MM.1S (cell line): ENCODE results near the gene VPS52.

Experiments
- DNase-seq: peaks from one replicate; pipeline ENCODE4 v3.0.0-alpha.2; 2015
- H2AFZ ChIP-seq: fragments of 300-600 bp; sonication (generic); 2 replicates; pipeline ENCODE4 v1.6.0; 2016; ENCODE audit warnings: antibody characterized with exemption, low read length
- H3F3A ChIP-seq: fragments of 300-600 bp; sonication (generic); 2 replicates; pipeline ENCODE4 v1.6.1; 2016; ENCODE audit warnings: mild to moderate bottlenecking, antibody characterized with exemption, low read length, moderate library complexity, mixed read lengths; ENCODE audit not compliant: insufficient read depth
- H3K27ac ChIP-seq: fragments of 300-600 bp; sonication (generic); 2 replicates; pipeline ENCODE4 v1.5.1; 2016; ENCODE audit warnings: mild to moderate bottlenecking, low read length
- H3K27me3 ChIP-seq: fragments of 300-600 bp; sonication (generic); replicated peaks from 2 replicates; pipeline ENCODE4 v1.6.0; 2016; ENCODE audit warnings: low read length; ENCODE audit not compliant: insufficient read depth
- H3K36me3 ChIP-seq: fragments of 300-600 bp; sonication (generic); replicated peaks from 2 replicates; pipeline ENCODE4 v1.6.1; 2016; ENCODE audit warnings: mild to moderate bottlenecking, low read length, mixed read lengths; ENCODE audit not compliant: insufficient read depth
- H3K4me1 ChIP-seq: fragments of 300-600 bp; sonication (generic); 2 replicates; pipeline ENCODE4 v1.6.1; 2016; ENCODE audit warnings: low read length, mixed read lengths
- H3K4me2 ChIP-seq: fragments of 300-600 bp; sonication (generic); 2 replicates; pipeline ENCODE4 v1.6.0; 2016; ENCODE audit warnings: low read depth, low read length
- H3K4me3 ChIP-seq: fragments of 300-600 bp; sonication (generic); 2 replicates; pipeline ENCODE4 v1.5.1; 2016; ENCODE audit warnings: low read length, mixed read lengths
- H3K79me2 ChIP-seq: fragments of 300-600 bp; sonication (generic); 2 replicates; pipeline ENCODE4 v1.6.1; 2016; ENCODE audit warnings: mixed run types, low read length, mixed read lengths
- H3K9ac ChIP-seq: fragments of 300-600 bp; sonication (generic); 2 replicates; pipeline ENCODE4 v1.6.1; 2016; ENCODE audit warnings: low read length, mixed read lengths
- H3K9me2 ChIP-seq: fragments of 300-600 bp; sonication (generic); replicated peaks from 2 replicates; pipeline ENCODE4 v1.6.1; 2016; ENCODE audit warnings: mild to moderate bottlenecking, low read length, mixed read lengths; ENCODE audit not compliant: insufficient read depth
- H3K9me3 ChIP-seq: fragments of 300-600 bp; sonication (generic); replicated peaks from 2 replicates; pipeline ENCODE4 v1.6.1; 2016; ENCODE audit warnings: mild to moderate bottlenecking, low read length, mixed read lengths; ENCODE audit not compliant: insufficient read depth
- H4K20me1 ChIP-seq: fragments of 300-600 bp; sonication (generic); 2 replicates; pipeline ENCODE4 v1.6.1; 2016; ENCODE audit warnings: mild to moderate bottlenecking, low read length, moderate library complexity, mixed read lengths; ENCODE audit not compliant: insufficient read depth
- EZH2 ChIP-seq: fragments of 300-600 bp; sonication (generic); optimal IDR thresholded peaks from 2 replicates; pipeline ENCODE3; 2017; ENCODE audit warnings: low read depth, mild to moderate bottlenecking, antibody characterized with exemption, low read length, mixed read lengths
- EZH2phosphoT487 ChIP-seq: fragments of 300-600 bp; sonication (generic); IDR thresholded peaks from 2 replicates; pipeline ENCODE4 v1.6.1; 2018; ENCODE audit warnings: antibody characterized with exemption, low read length
- TF ChIP-seq, protein P1 (sequence below): fragments of 300-600 bp; sonication (generic); IDR thresholded peaks from 2 replicates; pipeline ENCODE4 v1.5.1; 2016; ENCODE audit warnings: antibody characterized with exemption, low read length, mixed read lengths

Gene VPS52

DNA sequence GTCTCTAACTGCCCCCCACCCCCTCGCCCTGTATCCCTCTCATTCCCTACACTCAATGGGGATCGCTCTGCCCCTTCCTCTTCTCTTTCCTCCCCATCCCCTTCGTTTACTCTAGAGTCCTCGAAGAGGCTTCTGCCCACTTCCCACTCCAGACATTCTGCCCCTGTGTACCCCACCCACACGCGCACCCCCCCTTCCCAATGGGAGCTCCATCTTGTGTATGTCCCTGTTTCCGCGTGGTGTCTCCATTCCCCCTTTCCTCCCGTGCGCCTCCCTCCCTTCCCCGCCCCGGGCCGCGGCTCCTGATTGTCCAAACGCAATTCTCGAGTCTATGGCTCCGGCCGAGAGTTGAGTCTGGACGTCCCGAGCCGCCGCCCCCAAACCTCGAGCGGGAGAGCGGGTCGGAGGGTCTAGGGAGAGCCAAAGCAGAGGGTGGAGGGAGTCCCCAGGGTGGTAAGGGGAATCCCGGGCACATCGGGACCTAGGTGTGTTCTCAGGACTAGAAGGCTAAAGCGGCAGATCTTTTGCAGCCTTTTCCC, 64.1 kb downstream of the VPS52 start:
- no peaks in the 10 kb centered on the region for H4K20me1 ChIP-seq
- no peak for DNase-seq
- H3F3A ChIP-seq = peaks cover 11% of the 10 kb centered on the region; the same call in 1 of the 2 replicates
- H3K27ac ChIP-seq = peak overlapping the region; percentile 52; the same call in 1 of the 2 replicates
- peak overlapping the region; percentile 81 for H3K4me3 ChIP-seq
- no peaks in the 10 kb centered on the region for H3K9me3 ChIP-seq
- 0 out of 2 replicates have a peak, but pooled peaks cover 3% of the 10 kb centered on the region for H3K79me2 ChIP-seq
- H3K27me3 ChIP-seq = no peaks in the 10 kb centered on the region
- peak overlapping the region; percentile 83 for H2AFZ ChIP-seq
- H3K36me3 ChIP-seq = no peaks in the 10 kb centered on the region
- H3K4me1 ChIP-seq = peaks cover 22% of the 10 kb centered on the region
- TF ChIP-seq EZH2 (no peak), EZH2phosphoT487 (no peak)
- TF ChIP-seq, protein P1, sequence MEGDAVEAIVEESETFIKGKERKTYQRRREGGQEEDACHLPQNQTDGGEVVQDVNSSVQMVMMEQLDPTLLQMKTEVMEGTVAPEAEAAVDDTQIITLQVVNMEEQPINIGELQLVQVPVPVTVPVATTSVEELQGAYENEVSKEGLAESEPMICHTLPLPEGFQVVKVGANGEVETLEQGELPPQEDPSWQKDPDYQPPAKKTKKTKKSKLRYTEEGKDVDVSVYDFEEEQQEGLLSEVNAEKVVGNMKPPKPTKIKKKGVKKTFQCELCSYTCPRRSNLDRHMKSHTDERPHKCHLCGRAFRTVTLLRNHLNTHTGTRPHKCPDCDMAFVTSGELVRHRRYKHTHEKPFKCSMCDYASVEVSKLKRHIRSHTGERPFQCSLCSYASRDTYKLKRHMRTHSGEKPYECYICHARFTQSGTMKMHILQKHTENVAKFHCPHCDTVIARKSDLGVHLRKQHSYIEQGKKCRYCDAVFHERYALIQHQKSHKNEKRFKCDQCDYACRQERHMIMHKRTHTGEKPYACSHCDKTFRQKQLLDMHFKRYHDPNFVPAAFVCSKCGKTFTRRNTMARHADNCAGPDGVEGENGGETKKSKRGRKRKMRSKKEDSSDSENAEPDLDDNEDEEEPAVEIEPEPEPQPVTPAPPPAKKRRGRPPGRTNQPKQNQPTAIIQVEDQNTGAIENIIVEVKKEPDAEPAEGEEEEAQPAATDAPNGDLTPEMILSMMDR = no peak
- H3K9me2 ChIP-seq = no peaks in the 10 kb centered on the region
- H3K4me2 ChIP-seq = peak overlapping the region; percentile 91
- peak overlapping the region; percentile 94 for H3K9ac ChIP-seq

DNA sequence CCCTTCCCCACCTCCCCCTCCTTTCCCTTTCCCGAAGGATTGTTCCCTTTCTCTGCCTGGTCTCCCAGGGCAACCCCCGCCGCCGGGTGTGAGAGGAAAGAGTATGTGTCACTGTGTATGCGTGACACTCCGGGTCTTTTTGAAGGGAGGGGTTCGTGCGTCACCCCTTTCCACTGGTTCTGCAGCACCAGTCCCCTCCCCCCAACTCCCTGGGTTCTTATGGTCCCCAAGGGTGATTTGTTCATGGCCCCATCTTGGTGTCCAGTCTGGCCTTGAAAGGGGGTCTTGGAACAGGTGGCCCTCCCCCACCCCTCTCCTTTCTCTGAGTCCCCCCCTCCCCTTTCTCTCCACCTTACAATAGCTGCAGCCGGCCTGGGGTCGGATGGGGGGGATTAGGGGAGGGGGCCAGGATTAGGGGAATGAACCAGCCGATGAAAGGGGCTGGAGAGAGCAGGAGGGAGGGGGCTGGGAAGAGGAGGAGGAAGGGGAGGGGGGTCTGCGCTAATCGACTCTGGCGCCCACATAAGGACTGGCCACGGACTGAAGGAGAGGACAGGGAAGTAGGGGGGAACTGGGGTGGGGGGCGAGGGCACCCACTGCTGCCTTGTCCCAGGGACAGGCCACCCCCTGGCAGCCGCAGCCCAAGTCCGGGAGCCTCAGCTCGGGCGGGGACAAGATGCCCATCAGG, 64.7 kb downstream of the VPS52 start:
- H3K27ac ChIP-seq = no peak overlapping the region
- no peaks in the 10 kb centered on the region for H3K9me3 ChIP-seq
- peak overlapping the region; percentile 91 for H3K4me2 ChIP-seq
- no peaks in the 10 kb centered on the region for H3K27me3 ChIP-seq
- peaks cover 10% of the 10 kb centered on the region for H3K79me2 ChIP-seq
- H3K36me3 ChIP-seq = no peaks in the 10 kb centered on the region
- no peak overlapping the region for H2AFZ ChIP-seq
- no peak overlapping the region for H3K9ac ChIP-seq
- peaks cover 11% of the 10 kb centered on the region; the same call in 1 of the 2 replicates for H3F3A ChIP-seq
- no peak overlapping the region for H3K4me3 ChIP-seq
- H3K4me1 ChIP-seq = peaks cover 28% of the 10 kb centered on the region
- TF ChIP-seq EZH2 (no peak), EZH2phosphoT487 (no peak)
- TF ChIP-seq, protein P1 = no peak
- no peak for DNase-seq
- no peaks in the 10 kb centered on the region for H3K9me2 ChIP-seq
- H4K20me1 ChIP-seq = no peaks in the 10 kb centered on the region

DNA sequence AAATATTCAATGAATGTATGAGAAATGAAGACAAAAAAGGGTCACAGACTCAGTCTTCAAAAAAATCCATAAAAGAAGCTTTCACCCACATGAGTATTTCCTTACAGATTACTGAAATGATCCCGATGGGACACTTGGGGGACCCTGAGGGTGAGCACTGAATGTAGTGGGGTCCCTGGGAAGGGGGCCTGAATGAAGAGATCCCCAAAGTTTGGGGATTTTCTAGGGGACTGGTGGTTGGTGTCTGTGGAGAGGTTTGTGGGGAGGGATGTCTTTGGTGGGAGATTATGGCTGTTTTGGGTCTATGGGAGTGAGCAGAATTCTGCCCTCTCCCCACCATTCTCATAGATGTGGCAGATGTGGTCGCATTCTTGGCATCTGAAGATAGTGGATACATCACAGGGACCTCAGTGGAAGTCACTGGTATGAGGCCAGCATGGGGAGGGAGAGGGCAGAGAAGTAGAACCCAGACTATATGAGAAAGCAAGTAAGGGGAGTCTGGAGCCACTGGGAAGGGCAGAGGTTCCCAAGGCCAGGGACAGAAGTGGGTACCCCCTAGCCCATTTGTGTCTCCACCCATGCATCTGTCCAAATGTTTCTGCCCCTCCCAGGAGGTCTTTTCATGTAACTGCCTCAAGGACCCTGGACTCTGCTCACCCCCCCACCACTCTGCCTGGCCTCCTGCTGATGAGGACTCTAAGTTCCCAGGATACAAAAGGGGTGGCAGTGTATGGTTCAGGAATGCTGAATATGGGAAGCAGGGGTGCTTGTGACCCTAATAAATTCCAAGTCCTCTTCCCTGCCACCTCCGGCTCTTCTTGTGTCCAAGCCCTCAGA, 65.4 kb downstream of the VPS52 start:
- Histone ChIP-seq H3K36me3 (no peaks in the 10 kb centered on the region), H4K20me1 (no peaks in the 10 kb centered on the region), H3K27ac (no peak overlapping the region), H2AFZ (no peak overlapping the region), H3K27me3 (no peaks in the 10 kb centered on the region), H3K9ac (no peak overlapping the region), H3K79me2 (peaks cover 17% of the 10 kb centered on the region), H3F3A (peaks cover 11% of the 10 kb centered on the region; the same call in 1 of the 2 replicates), H3K9me2 (no peaks in the 10 kb centered on the region), H3K4me1 (peaks cover 36% of the 10 kb centered on the region), H3K4me3 (no peak overlapping the region), H3K9me3 (no peaks in the 10 kb centered on the region), H3K4me2 (no peak overlapping the region)
- TF ChIP-seq EZH2phosphoT487 (no peak), EZH2 (no peak)
- TF ChIP-seq, protein P1 = no peak
- DNase-seq = no peak
